Kidney epithelial cell (primary cell): Measurements from ENCODE around the gene SOX6. TPM values are rescaled to one million over a fixed set of nuclear protein-coding genes. Genes with fewer than 3 reads are reported as not detected.

Experiments
- DNase-seq: peaks from one replicate; pipeline ENCODE4 v3.0.0-alpha.2; 2010; ENCODE audit warnings: low read depth
- H3K27me3 ChIP-seq: 2 replicates; pipeline ENCODE4 v1.6.0; 2011; ENCODE audit warnings: low read length; ENCODE audit not compliant: control insufficient read depth, insufficient read depth
- H3K36me3 ChIP-seq: 2 replicates; pipeline ENCODE4 v1.5.1; 2011; ENCODE audit warnings: low read length; ENCODE audit not compliant: control insufficient read depth, insufficient read depth
- H3K4me3 ChIP-seq: 2 replicates; pipeline ENCODE4 v1.5.1; 2011; ENCODE audit warnings: low read depth, mild to moderate bottlenecking, control low read depth, low read length
- CTCF ChIP-seq: IDR thresholded peaks from 2 replicates; pipeline ENCODE4 v1.5.1; 2011; ENCODE audit warnings: mild to moderate bottlenecking, moderate library complexity, low read length, control low read depth, inconsistent platforms; ENCODE audit not compliant: insufficient read depth, poor library complexity, severe bottlenecking
- total RNA-seq: library from RNA; depleted of rRNA; stranded (reverse); fragments of >200 nt; gene quantifications from 2 replicates; pipeline ENCODE4 v1.2.3, GENCODE V29; 2015

Gene SOX6
- total RNA-seq, 1 donor from 2014 or later = 2.7 TPM

DNA sequence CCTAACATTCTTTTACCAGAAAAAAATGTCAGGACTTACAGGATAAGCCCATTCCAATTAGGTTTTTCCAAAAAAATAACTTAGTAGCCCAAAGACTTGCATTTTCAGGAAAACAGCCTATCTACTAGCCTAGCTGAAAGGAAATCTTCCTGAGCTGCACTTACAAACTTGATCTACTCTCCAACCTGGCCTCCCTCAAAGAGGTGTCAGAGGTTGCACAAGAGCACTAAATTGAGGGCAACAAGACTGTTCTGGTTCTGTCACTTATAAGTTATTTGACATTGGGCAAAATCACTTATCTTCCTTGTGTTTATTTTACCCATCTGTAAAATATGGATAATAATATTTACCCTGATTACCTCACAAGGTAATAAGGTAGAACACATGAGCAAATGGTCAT is 7.9 kb upstream of the SOX6 start:
- H3K36me3 ChIP-seq = no peaks in the 10 kb centered on the region
- no peak overlapping the region for H3K4me3 ChIP-seq
- no peaks in the 10 kb centered on the region for H3K27me3 ChIP-seq
- no peak for TF ChIP-seq CTCF
- no peak for DNase-seq

- no peaks in the 10 kb centered on the region for H3K27me3 ChIP-seq
- H3K36me3 ChIP-seq = no peaks in the 10 kb centered on the region
- no peak for TF ChIP-seq CTCF
- H3K4me3 ChIP-seq = no peak overlapping the region
- no peak for DNase-seq
These were observed 7.4 kb upstream of the SOX6 start for GRCh38 chr11:16363706-16364105.

DNA sequence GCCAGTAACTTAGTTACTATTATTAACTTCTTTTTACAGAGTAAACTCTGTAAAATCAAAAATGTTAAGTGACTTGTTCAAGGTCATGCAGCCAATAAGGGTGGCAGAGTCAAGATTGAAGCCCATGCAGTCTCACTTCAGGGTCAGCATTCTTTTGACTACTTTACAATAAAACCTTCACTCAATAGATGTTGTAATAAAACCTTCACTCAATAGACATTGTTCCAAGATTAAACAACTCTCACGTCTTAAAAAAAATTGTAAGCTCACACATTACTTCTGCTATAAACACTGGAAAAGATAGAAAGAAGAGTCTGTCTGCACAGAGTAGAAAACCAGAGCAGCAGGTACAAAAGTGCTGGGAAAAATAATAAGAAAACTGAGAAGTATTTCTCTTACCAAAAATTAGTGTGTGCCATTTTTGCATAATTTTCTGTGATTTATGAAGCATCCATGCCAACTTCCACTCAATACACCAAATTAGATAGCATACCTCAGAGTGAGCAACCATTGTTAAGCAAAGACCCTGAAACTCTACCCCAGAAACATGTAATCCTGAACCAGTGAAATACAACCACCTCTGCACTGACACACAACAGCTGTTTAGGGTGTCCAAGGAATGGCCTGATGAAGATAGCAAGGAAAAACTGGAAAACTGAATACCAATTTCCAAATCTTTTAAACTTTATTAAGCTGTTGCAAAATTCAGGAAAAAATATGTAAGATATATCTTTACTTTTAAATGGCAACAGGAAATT is 4.9 kb upstream of the SOX6 start:
- no peak for DNase-seq
- TF ChIP-seq CTCF = no peak
- H3K4me3 ChIP-seq = no peak overlapping the region
- H3K27me3 ChIP-seq = no peaks in the 10 kb centered on the region
- H3K36me3 ChIP-seq = no peaks in the 10 kb centered on the region

GRCh38 chr11:16359369-16359768 is 3.0 kb upstream of the SOX6 start:
- no peak for TF ChIP-seq CTCF
- no peaks in the 10 kb centered on the region for H3K27me3 ChIP-seq
- no peak for DNase-seq
- no peak overlapping the region for H3K4me3 ChIP-seq
- no peaks in the 10 kb centered on the region for H3K36me3 ChIP-seq

- DNase-seq = no peak
- H3K36me3 ChIP-seq = no peaks in the 10 kb centered on the region
- TF ChIP-seq CTCF = no peak
- H3K4me3 ChIP-seq = no peak overlapping the region
- H3K27me3 ChIP-seq = no peaks in the 10 kb centered on the region
These were observed 2.4 kb upstream of the SOX6 start for GRCh38 chr11:16358726-16359125.

DNA sequence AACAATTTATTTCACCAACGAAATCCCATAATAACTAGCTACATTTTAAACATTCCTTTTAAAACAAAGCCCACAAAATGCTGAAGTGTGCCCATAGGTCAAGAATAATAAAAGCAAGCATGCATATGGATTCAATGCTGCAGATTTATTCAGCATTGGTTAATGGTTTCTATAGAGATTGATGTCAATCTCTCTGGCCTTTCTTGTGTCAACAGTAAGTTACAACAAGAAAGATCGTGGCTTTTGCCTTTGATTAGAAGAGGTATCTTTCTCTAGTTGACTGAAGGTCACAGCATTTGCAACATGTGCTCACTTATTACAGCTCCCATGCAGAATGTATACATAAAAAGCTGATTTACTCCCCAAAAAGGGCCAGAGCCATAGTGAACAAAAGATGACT is 1.4 kb upstream of the SOX6 start:
- no peak for TF ChIP-seq CTCF
- no peak for DNase-seq
- Histone ChIP-seq H3K27me3 (no peaks in the 10 kb centered on the region), H3K36me3 (no peaks in the 10 kb centered on the region), H3K4me3 (no peak overlapping the region)
